Osteocyte (in vitro differentiated cells): Measurements from ENCODE around the gene FAM171A2. TPM values are rescaled to one million over a fixed set of nuclear protein-coding genes. Genes with fewer than 3 reads are reported as not detected.

Source experiments
- DNase-seq: peaks from one replicate; pipeline ENCODE4 v3.0.0; 2021; ENCODE audit warnings: mixed read lengths; ENCODE audit not compliant: unreplicated experiment; ENCODE audit errors: extremely low spot score
- H3K27ac Mint-ChIP-seq: one replicate; pipeline ENCODE4 v1.8.0; 2021; ENCODE audit warnings: mild to moderate bottlenecking, mixed read lengths; ENCODE audit not compliant: unreplicated experiment
- H3K27me3 Mint-ChIP-seq: one replicate; pipeline ENCODE4 v1.8.0; 2021; ENCODE audit warnings: mixed read lengths; ENCODE audit not compliant: unreplicated experiment
- H3K36me3 Mint-ChIP-seq: one replicate; pipeline ENCODE4 v1.8.0; 2021; ENCODE audit warnings: mixed read lengths; ENCODE audit not compliant: unreplicated experiment
- H3K4me1 Mint-ChIP-seq: one replicate; pipeline ENCODE4 v1.8.0; 2021; ENCODE audit warnings: mixed read lengths; ENCODE audit not compliant: unreplicated experiment
- H3K4me3 Mint-ChIP-seq: one replicate; pipeline ENCODE4 v1.8.0; 2021; ENCODE audit warnings: mild to moderate bottlenecking, moderate library complexity, mixed read lengths; ENCODE audit not compliant: unreplicated experiment
- H3K9me3 Mint-ChIP-seq: one replicate; pipeline ENCODE4 v1.8.0; 2021; ENCODE audit warnings: mixed read lengths; ENCODE audit not compliant: unreplicated experiment
- total RNA-seq: library from RNA; stranded (reverse); gene quantifications from 2 replicates; pipeline ENCODE4 v1.2.1, GENCODE V29; 2021
- TF ChIP-seq, protein P1 (sequence below): fragments of 200-600 bp; sonication (generic); IDR thresholded peaks from 2 replicates; pipeline ENCODE4 v1.5.0; 2021; ENCODE audit warnings: antibody characterized with exemption, mild to moderate bottlenecking, moderate library complexity

Gene FAM171A2
- total RNA-seq, 1 donor from 2014 or later: 26.9 TPM

DNA sequence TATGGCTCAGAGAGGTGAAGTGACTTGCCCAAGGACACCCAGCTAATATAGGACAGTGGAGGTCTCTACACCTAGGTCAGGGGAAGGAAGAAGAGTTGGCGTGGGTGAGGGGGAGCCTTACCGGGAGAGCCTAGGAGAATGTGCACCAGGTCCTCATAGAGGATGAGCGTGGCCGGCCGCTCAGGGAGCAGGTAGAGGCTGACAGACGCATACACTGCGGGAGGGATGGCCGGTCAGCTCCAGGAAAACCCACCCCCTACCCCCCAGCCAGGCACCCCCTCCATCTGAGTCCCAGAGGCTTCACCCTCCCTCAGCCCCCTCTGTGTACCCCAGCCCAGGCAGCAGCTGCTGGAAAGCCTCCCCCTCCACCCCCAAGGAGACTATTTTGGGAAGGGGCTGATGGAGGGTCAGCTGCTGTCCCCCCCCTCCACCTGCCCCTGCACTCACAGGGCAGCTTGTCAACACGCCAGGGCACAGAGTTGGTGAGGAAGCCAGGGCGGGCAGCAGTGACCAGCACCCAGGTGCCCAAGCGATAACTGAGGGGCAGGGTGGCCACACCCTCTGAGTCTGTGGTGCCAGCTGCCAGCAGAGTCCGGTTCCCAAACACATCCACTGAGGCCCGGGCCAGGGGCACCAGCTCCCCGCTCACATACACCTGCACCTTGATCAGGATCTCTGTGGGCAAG, 4.1 kb downstream of the FAM171A2 start:
- DNase-seq: no peak

DNA sequence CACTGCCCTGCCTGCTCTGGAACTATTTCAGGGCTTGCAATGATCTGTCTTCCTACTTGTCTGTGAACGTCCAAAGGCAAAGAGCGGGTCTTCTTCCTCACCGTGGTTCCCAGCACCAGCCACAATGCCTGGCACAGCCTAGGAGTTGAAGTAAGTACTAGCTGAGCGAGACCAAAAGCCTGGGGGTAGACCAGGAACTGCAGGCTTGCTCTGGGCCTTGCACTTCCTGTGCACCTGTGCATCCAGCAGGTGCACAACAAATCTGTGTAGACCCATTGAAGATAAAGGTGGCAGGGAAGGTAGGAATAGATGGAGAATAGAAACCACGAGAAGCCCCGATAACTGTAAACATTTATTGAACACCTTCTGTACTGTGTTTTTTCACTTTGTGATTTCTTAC, 4.6 kb downstream of the FAM171A2 start:
- no peak overlapping the region for H3K4me3 Mint-ChIP-seq
- no peak overlapping the region for H3K27ac Mint-ChIP-seq
- no peaks in the 10 kb centered on the region for H3K27me3 Mint-ChIP-seq
- TF ChIP-seq, protein P1, sequence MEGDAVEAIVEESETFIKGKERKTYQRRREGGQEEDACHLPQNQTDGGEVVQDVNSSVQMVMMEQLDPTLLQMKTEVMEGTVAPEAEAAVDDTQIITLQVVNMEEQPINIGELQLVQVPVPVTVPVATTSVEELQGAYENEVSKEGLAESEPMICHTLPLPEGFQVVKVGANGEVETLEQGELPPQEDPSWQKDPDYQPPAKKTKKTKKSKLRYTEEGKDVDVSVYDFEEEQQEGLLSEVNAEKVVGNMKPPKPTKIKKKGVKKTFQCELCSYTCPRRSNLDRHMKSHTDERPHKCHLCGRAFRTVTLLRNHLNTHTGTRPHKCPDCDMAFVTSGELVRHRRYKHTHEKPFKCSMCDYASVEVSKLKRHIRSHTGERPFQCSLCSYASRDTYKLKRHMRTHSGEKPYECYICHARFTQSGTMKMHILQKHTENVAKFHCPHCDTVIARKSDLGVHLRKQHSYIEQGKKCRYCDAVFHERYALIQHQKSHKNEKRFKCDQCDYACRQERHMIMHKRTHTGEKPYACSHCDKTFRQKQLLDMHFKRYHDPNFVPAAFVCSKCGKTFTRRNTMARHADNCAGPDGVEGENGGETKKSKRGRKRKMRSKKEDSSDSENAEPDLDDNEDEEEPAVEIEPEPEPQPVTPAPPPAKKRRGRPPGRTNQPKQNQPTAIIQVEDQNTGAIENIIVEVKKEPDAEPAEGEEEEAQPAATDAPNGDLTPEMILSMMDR: no peak
- H3K36me3 Mint-ChIP-seq: no peaks in the 10 kb centered on the region
- peaks cover 17% of the 10 kb centered on the region for H3K4me1 Mint-ChIP-seq
- DNase-seq: no peak
- H3K9me3 Mint-ChIP-seq: no peaks in the 10 kb centered on the region

More for the DNA sequence above, 4.1 kb downstream of the FAM171A2 start:
- Mint-ChIP-seq H3K36me3 (no peaks in the 10 kb centered on the region), H3K27ac (no peak overlapping the region), H3K4me1 (peaks cover 17% of the 10 kb centered on the region), H3K9me3 (no peaks in the 10 kb centered on the region), H3K27me3 (no peaks in the 10 kb centered on the region), H3K4me3 (no peak overlapping the region)
- TF ChIP-seq, protein P1: no peak

DNA sequence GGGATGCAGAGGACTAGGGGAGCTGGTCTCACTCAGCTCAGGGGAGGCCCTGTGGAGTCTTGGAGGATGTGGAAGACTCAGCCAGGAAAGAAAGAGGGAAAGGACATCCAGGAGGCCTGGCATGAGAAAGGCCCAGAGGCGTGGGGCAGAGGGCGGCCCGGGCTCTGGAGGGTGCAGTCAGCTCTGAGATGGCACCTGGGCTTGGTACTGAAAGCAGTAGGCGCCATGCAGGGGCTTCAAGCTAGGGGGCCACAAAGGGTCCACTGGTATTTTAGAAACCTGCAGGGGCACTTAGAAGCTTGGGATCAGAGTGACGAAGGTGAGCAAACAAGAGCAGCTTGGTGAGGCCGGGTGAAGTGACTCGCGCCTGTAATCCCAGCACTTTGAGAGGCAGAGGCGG, 5.6 kb downstream of the FAM171A2 start:
- peaks cover 17% of the 10 kb centered on the region for H3K4me1 Mint-ChIP-seq
- H3K9me3 Mint-ChIP-seq: no peaks in the 10 kb centered on the region
- no peak for DNase-seq
- peaks cover 2% of the 10 kb centered on the region for H3K36me3 Mint-ChIP-seq
- H3K27me3 Mint-ChIP-seq: no peaks in the 10 kb centered on the region
- TF ChIP-seq, protein P1: no peak
- H3K27ac Mint-ChIP-seq: no peak overlapping the region
- no peak overlapping the region for H3K4me3 Mint-ChIP-seq

DNA sequence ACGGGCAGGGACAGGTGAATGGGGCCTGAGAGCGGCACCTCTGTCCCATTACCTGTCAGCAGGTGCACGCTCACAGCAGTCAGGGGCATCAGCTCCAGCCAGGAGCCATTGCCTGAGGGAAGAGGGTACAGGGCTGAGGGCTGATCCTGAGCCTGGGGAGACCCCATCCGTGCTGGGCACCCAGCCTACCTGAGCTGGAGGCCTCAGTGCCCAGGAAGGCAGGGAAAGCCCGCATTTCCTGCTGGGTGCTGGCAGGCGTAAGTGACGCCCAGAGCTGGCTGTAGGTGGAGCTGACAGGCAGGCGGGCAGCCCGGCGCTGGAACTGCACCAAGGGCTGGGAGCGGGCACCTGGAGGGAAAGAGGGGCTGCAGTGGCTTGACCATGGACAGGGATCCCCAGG, 7.4 kb downstream of the FAM171A2 start:
- no peaks in the 10 kb centered on the region for H3K27me3 Mint-ChIP-seq
- H3K36me3 Mint-ChIP-seq: peaks cover 12% of the 10 kb centered on the region
- H3K27ac Mint-ChIP-seq: no peak overlapping the region
- no peak for DNase-seq
- no peaks in the 10 kb centered on the region for H3K9me3 Mint-ChIP-seq
- no peak overlapping the region for H3K4me3 Mint-ChIP-seq
- H3K4me1 Mint-ChIP-seq: peaks cover 10% of the 10 kb centered on the region
- TF ChIP-seq, protein P1: no peak

DNA sequence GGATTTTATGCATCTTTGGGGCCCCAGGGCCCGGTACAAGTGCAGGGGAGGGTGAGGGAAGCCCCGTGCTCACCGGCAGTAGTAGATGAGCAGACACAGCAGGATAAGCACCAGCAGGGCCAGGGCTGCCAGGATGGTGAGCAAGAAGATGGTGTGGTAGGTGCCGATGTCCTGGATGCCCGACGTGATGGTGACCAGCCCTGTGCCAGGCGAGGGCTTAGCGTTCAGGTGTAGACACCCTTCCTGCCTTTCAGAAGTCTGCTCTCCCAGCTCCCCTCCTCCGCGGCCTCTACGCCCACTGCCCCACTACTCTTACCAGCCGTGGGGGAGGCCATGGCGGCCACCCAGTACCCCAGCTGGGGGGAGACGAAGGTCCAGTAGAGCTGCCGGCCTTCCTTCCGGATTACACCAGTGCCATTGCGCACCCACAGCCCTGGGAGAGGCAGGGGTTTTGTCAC, 8.0 kb downstream of the FAM171A2 start:
- DNase-seq: no peak
- no peaks in the 10 kb centered on the region for H3K27me3 Mint-ChIP-seq
- no peak overlapping the region for H3K27ac Mint-ChIP-seq
- H3K9me3 Mint-ChIP-seq: no peaks in the 10 kb centered on the region
- H3K4me1 Mint-ChIP-seq: peaks cover 4% of the 10 kb centered on the region
- TF ChIP-seq, protein P1: no peak
- no peak overlapping the region for H3K4me3 Mint-ChIP-seq
- H3K36me3 Mint-ChIP-seq: peaks cover 12% of the 10 kb centered on the region
